ENCODE data around the gene PCDHB8.
"Not testable (repeated sequence)": the region's sequence is repeated elsewhere in the genome, so short reads cannot be mapped to it uniquely, and the experiment has no call there.

PCDHB8 gene

GRCh38 chr5:141192110-141192725 lies 14.6 kb downstream of the PCDHB8 start, which contains the start of gene PCDHB10:
PCDHB10 (plus strand) TSS chr5:141192353; CDS start chr5:141192553, 200 bp downstream.
- Histone ChIP-seq H3K4me3 (ENCODE audit: low read depth, low read length, poor library complexity, severe bottlenecking) (no peak within 1 kb of the TSS), H3K4me2 (ENCODE audit: low read length) (no peak within 1 kb of the TSS), H3K9me2 (ENCODE audit: low read depth, low read length) (no peaks in the 10 kb centered on the region), H4K20me1 (ENCODE audit: insufficient read depth, low read length) (no peaks in the 10 kb centered on the region), H3K4me1 (ENCODE audit: insufficient read depth, low read length, severe bottlenecking) (no peaks in the 10 kb centered on the region), H2AFZ (ENCODE audit: low read length) (no peak within 1 kb of the TSS), H3K9me3 (ENCODE audit: low read length) (peaks cover 3% of the 10 kb centered on the region; the same call in 1 of the 2 replicates), H3K27me3 (ENCODE audit: insufficient read depth, low read length) (no peaks in the 10 kb centered on the region), H3F3A (ENCODE audit: insufficient read depth, low read length) (no peaks in the 10 kb centered on the region), H3K79me2 (ENCODE audit: insufficient read depth, low read length) (no peaks in the 10 kb centered on the region), H3K9ac (ENCODE audit: low read length) (no peak within 1 kb of the TSS), H3K27ac (ENCODE audit: low read depth, low read length, poor library complexity, severe bottlenecking) (no peak within 1 kb of the TSS), H3K36me3 (ENCODE audit: insufficient read depth, low read length) (no peaks in the 10 kb centered on the region)
- TF ChIP-seq CTCF (IDR thresholded peaks at IDR 0.05; ENCODE audit: low read length) (peak; percentile 85), EZH2 (IDR thresholded peaks at IDR 0.05; ENCODE audit: borderline replicate concordance, low read length) (no peak)

DNA sequence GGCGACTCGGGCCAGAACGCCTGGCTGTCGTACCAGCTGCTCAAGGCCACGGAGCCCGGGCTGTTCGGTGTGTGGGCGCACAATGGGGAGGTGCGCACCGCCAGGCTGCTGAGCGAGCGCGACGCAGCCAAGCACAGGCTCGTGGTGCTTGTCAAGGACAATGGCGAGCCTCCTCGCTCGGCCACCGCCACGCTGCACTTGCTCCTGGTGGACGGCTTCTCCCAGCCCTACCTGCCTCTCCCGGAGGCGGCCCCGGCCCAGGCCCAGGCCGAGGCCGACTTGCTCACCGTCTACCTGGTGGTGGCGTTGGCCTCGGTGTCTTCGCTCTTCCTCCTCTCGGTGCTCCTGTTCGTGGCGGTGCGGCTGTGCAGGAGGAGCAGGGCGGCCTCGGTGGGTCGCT lies 16.7 kb downstream of the PCDHB8 start:
- H3K9me2 ChIP-seq (ENCODE audit: low read depth, low read length); H3K79me2 ChIP-seq (ENCODE audit: insufficient read depth, low read length); H2AFZ ChIP-seq (ENCODE audit: low read length); H3K9me3 ChIP-seq (ENCODE audit: low read length); H3K9ac ChIP-seq (ENCODE audit: low read length); H3K4me3 ChIP-seq (ENCODE audit: low read depth, low read length, poor library complexity, severe bottlenecking); H3F3A ChIP-seq (ENCODE audit: insufficient read depth, low read length); H3K27me3 ChIP-seq (ENCODE audit: insufficient read depth, low read length); H3K4me2 ChIP-seq (ENCODE audit: low read length); H3K36me3 ChIP-seq (ENCODE audit: insufficient read depth, low read length); H3K27ac ChIP-seq (ENCODE audit: low read depth, low read length, poor library complexity, severe bottlenecking); H4K20me1 ChIP-seq (ENCODE audit: insufficient read depth, low read length); H3K4me1 ChIP-seq (ENCODE audit: insufficient read depth, low read length, severe bottlenecking): not testable (repeated sequence)

- Histone ChIP-seq H2AFZ (ENCODE audit: low read length) (no peak overlapping the region), H3K27me3 (ENCODE audit: insufficient read depth, low read length) (no peaks in the 10 kb centered on the region), H3K9me3 (ENCODE audit: low read length) (peaks cover 3% of the 10 kb centered on the region), H3F3A (ENCODE audit: insufficient read depth, low read length) (no peaks in the 10 kb centered on the region), H3K4me2 (ENCODE audit: low read length) (no peak overlapping the region), H3K9me2 (ENCODE audit: low read depth, low read length) (no peaks in the 10 kb centered on the region), H3K36me3 (ENCODE audit: insufficient read depth, low read length) (no peaks in the 10 kb centered on the region), H3K4me1 (ENCODE audit: insufficient read depth, low read length, severe bottlenecking) (no peaks in the 10 kb centered on the region), H3K4me3 (ENCODE audit: low read depth, low read length, poor library complexity, severe bottlenecking) (no peak overlapping the region), H4K20me1 (ENCODE audit: insufficient read depth, low read length) (no peaks in the 10 kb centered on the region), H3K9ac (ENCODE audit: low read length) (no peak overlapping the region), H3K27ac (ENCODE audit: low read depth, low read length, poor library complexity, severe bottlenecking) (no peak overlapping the region), H3K79me2 (ENCODE audit: insufficient read depth, low read length) (no peaks in the 10 kb centered on the region)
- TF ChIP-seq EZH2 (IDR thresholded peaks at IDR 0.05; ENCODE audit: borderline replicate concordance, low read length) (no peak), CTCF (IDR thresholded peaks at IDR 0.05; ENCODE audit: low read length) (no peak)
Measured at GRCh38 chr5:141196363-141196762, 18.8 kb downstream of the PCDHB8 start.
